K562 (cell line): ENCODE results near the gene SLC29A3. TPM values are rescaled to one million over a fixed set of nuclear protein-coding genes. Genes with fewer than 3 reads are reported as not detected.

Experiments used
- ATAC-seq: fragments of 200-7000 bp; cut with Tn5 transposase; 3 replicates; pipeline ENCODE4 v1.9.1; 2020; ENCODE audit warnings: moderate library complexity
- BruUV-seq: library from RNA; stranded (reverse); fragments of 400-500 nt; replicated peaks from 2 replicates; lab custom pipeline; 2021; lab: Mats Ljungman, UMichigan
- CTCF ChIA-PET: fragments of 300-600 bp; formaldehyde crosslinking; extraction: SDS; loops from one replicate; lab custom pipeline; 2021; ENCODE audit warnings: low intra/inter-chr PET ratio; lab: Yijun Ruan, JAX
- POLR2A ChIA-PET: fragments of 300-600, 350-650 bp; sonication (Branson Sonifier 250); formaldehyde crosslinking; extraction: SDS; loops from one replicate; lab custom pipeline; 2021; ENCODE audit warnings: antibody characterized with exemption, inconsistent platforms; lab: Yijun Ruan, JAX
- DNase-seq, 4 experiments: peaks; one replicate each; pipeline versions ENCODE4 v3.0.0 to v3.0.0-alpha.2; 2011 to 2018; ENCODE audit warnings: low spot score in 3 of 4, mixed read lengths in 3 of 4; ENCODE audit errors: extremely low read depth in 1 of 4
- FAIRE-seq: peaks from 2 replicates; lab custom pipeline; 2011; peaks lifted over from hg19 to GRCh38; lab: Jason Lieb, UNC
- H2AFZ ChIP-seq: 2 replicates; pipeline ENCODE4 v1.6.0; 2011; ENCODE audit warnings: low read depth, low read length, control low read depth, inconsistent platforms
- H3K27ac ChIP-seq: fragments of 200-600 bp; 3 replicates; pipeline ENCODE4 v1.8.0; 2011; ENCODE audit warnings: low read depth, mild to moderate bottlenecking, control low read depth, inconsistent platforms, low read length, moderate library complexity, mixed read lengths; ENCODE audit errors: extremely low read depth
- H3K27me3 ChIP-seq, 2 experiments: fragments of 300-600 bp in 1 of 2; 2 replicates in 1 of 2; 3 replicates in 1 of 2; pipeline versions ENCODE4 v1.6.0 to v1.8.0; 2011; ENCODE audit warnings: inconsistent platforms in 2 of 2, low read length in 2 of 2, mild to moderate bottlenecking in 1 of 2, mixed read lengths in 1 of 2, moderate library complexity in 1 of 2; ENCODE audit not compliant: control insufficient read depth in 2 of 2, insufficient read depth in 2 of 2
- H3K36me3 ChIP-seq: fragments of 300-600 bp; 3 replicates; pipeline ENCODE4 v1.8.0; 2011; ENCODE audit warnings: mild to moderate bottlenecking, low read length, inconsistent platforms; ENCODE audit not compliant: control insufficient read depth, insufficient read depth
- H3K4me1 ChIP-seq, 2 experiments: fragments of 200-600 bp in 1 of 2; replicated peaks in 1 of 2; 2 replicates in 1 of 2; 3 replicates in 1 of 2; pipeline versions ENCODE4 v1.5.1 to v1.8.0; 2011; ENCODE audit warnings: inconsistent platforms in 2 of 2, low read length in 2 of 2, mild to moderate bottlenecking in 1 of 2, mixed read lengths in 1 of 2, moderate library complexity in 1 of 2; ENCODE audit not compliant: control insufficient read depth in 2 of 2, insufficient read depth in 2 of 2
- H3K4me2 ChIP-seq: 2 replicates; pipeline ENCODE4 v1.6.1; 2011; ENCODE audit warnings: low read length, control low read depth, inconsistent platforms, mixed read lengths; ENCODE audit not compliant: insufficient read depth
- H3K4me3 ChIP-seq: fragments of 200-600 bp; sonication (generic), shearing (Covaris generic); 2 replicates; pipeline ENCODE4 v1.5.1; 2016; ENCODE audit warnings: control low read depth, inconsistent platforms
- H3K79me2 ChIP-seq: fragments of 200-600 bp; 3 replicates; pipeline ENCODE4 v1.8.0; 2011; ENCODE audit warnings: low read length, inconsistent platforms; ENCODE audit not compliant: control insufficient read depth, insufficient read depth
- H3K9ac ChIP-seq, 2 experiments: 2 replicates each; pipeline versions ENCODE4 v1.6.0 to v1.6.1; 2011; ENCODE audit warnings: low read depth in 2 of 2, low read length in 2 of 2, control low read depth in 1 of 2, inconsistent platforms in 1 of 2, mild to moderate bottlenecking in 1 of 2, mixed read lengths in 1 of 2; ENCODE audit not compliant: insufficient read depth in 1 of 2
- H3K9me1 ChIP-seq: one replicate; pipeline ENCODE4 v1.6.0; 2011; ENCODE audit warnings: inconsistent platforms, mild to moderate bottlenecking, low read length, moderate library complexity; ENCODE audit not compliant: control insufficient read depth, insufficient read depth
- H3K9me3 ChIP-seq: replicated peaks from 2 replicates; pipeline ENCODE4 v1.5.1; 2011; ENCODE audit warnings: low read depth, low read length, inconsistent platforms; ENCODE audit not compliant: control insufficient read depth, insufficient read depth
- H4K20me1 ChIP-seq: replicated peaks from 2 replicates; pipeline ENCODE4 v1.6.1; 2011; ENCODE audit warnings: low read length, inconsistent platforms, mixed read lengths; ENCODE audit not compliant: control insufficient read depth, insufficient read depth
- ASH1L ChIP-seq: fragments of 450-650 bp; IDR thresholded peaks from 2 replicates; pipeline ENCODE4 v1.6.1; 2018; ENCODE audit warnings: borderline replicate concordance, mild to moderate bottlenecking, low read depth; ENCODE audit not compliant: partially characterized antibody
- ATF7 ChIP-seq: fragments of 450-650 bp; IDR thresholded peaks from 2 replicates; pipeline ENCODE4 v1.7.1; 2014; ENCODE audit warnings: mild to moderate bottlenecking, moderate library complexity
- CBX3 ChIP-seq, 2 experiments: IDR thresholded peaks; 1 replicate in 1 of 2; 2 replicates in 1 of 2; pipeline ENCODE4 v1.6.1; 2012; ENCODE audit warnings: inconsistent platforms in 2 of 2, low read length in 2 of 2, borderline replicate concordance in 1 of 2, control low read depth in 1 of 2
- DEAF1 ChIP-seq: fragments of 450-650 bp; formaldehyde crosslinking; IDR thresholded peaks from 2 replicates; pipeline ENCODE4 v1.4.0; 2020; ENCODE audit warnings: mild to moderate bottlenecking, moderate library complexity
- DPF2 ChIP-seq: fragments of 450-650 bp; IDR thresholded peaks from 2 replicates; pipeline ENCODE4 v1.6.1; 2016
- RERE ChIP-seq: sonication (generic); formaldehyde crosslinking; IDR thresholded peaks from 2 replicates; pipeline ENCODE4 v1.8.0; 2023; ENCODE audit warnings: missing genetic modification reagents, mild to moderate bottlenecking, borderline replicate concordance
- RFX7 ChIP-seq: fragments of 250-450 bp; sonication (Bioruptor Pico); IDR thresholded peaks from 2 replicates; pipeline ENCODE4 v1.5.1; 2021; ENCODE audit warnings: mild to moderate bottlenecking
- ZBTB49 ChIP-seq: sonication (generic); formaldehyde crosslinking; IDR thresholded peaks from 2 replicates; pipeline ENCODE4 v1.8.0; 2022; ENCODE audit warnings: missing genetic modification reagents, mild to moderate bottlenecking, borderline replicate concordance
- ZFX ChIP-seq: sonication (generic); formaldehyde crosslinking; IDR thresholded peaks from 2 replicates; pipeline ENCODE4 v1.8.0; 2022; ENCODE audit warnings: mild to moderate bottlenecking, missing genetic modification reagents, moderate library complexity
- ZNF354B ChIP-seq: fragments of 250-450 bp; sonication (Bioruptor Pico); IDR thresholded peaks from 2 replicates; pipeline ENCODE4 v1.4.0; 2020
- ZNF740 ChIP-seq, 3 experiments: fragments of 200-800 bp in 1 of 3; sonication (Bioruptor generic) in 1 of 3; sonication (generic) in 1 of 3; formaldehyde crosslinking in 1 of 3; IDR thresholded peaks; 2 replicates each; pipeline versions ENCODE4 v1.6.1 to v1.8.0; 2016 to 2022; ENCODE audit warnings: mild to moderate bottlenecking in 2 of 3, missing compliant biosample characterization in 2 of 3, missing genetic modification characterization in 2 of 3, missing genetic modification reagents in 1 of 3
- WGBS: fragments of 100-300 bp; shearing (Covaris generic); methylation state at CpG from one replicate; pipeline ENCODE4 v1.1.6; 2016; ENCODE audit warnings: low coverage, mixed read lengths; ENCODE audit not compliant: insufficient coverage; ENCODE audit errors: missing lambda C conversion rate; 5-methylcytosine and 5-hydroxymethylcytosine counted together
- in situ Hi-C: fragments of 300-500 bp; cut with MboI; formaldehyde crosslinking; loops from 4 replicates; pipeline ENCODE4 v1.15.0; 2018; ENCODE audit warnings: inconsistent platforms, mixed read lengths
- intact Hi-C: fragments of 100-400 bp; cut with micrococcal nuclease; formaldehyde crosslinking; loops from 2 replicates; pipeline ENCODE4 v1.14.2; 2022
- polyA plus RNA-seq, 8 experiments: library from polyadenylated mRNA; depleted of rRNA in 4 of 8; stranded (reverse) in 5 of 8; unstranded in 3 of 8; fragments of >200 nt; fragmentation: Nextera tagmentation in 2 of 8; fragmentation: Illumina TruSeq in 1 of 8; extraction: Ambion mirVana in 2 of 8; extraction: Trizol in 1 of 8; gene quantifications; 2 replicates each; pipeline versions ENCODE4 v1.2.1 to v1.2.3, GENCODE V29; 2011 to 2014; ENCODE audit warnings: inconsistent platforms in 1 of 8, missing spikeins in 1 of 8
- total RNA-seq, 7 experiments: library from RNA; depleted of rRNA in 6 of 7; stranded (reverse); fragments of >200 nt in 6 of 7; fragmentation: Illumina TruSeq in 2 of 7; extraction: Trizol in 2 of 7; gene quantifications; 2 replicates each; pipeline versions ENCODE4 v1.2.1 to v1.2.3, GENCODE V29; 2011 to 2021; ENCODE audit warnings: low replicate concordance in 1 of 7

The SLC29A3 gene
- total and polyA plus RNA-seq, 9 of the 15 experiments (the other 6 are each of a cell fraction or from before 2014, with no cell fraction given): 2.1 to 10.7 (median 4.6) TPM

GRCh38 chr10:71280216-71280615, 38.8 kb upstream of the SLC29A3 start:
- ATAC-seq (no peak), DNase-seq (no peak), FAIRE-seq (no peak)
- H3K4me2 ChIP-seq: no peak overlapping the region
- H3K4me3 ChIP-seq: no peak overlapping the region
- H3K9me3 ChIP-seq: no peaks in the 10 kb centered on the region
- H3K4me1 ChIP-seq: peaks cover 0 to 14% of the 10 kb centered on the region in 2 experiments; a peak in 2 of 5 replicates
- ChIA-PET POLR2A (interaction anchor here (0.7 to 1.1 kb wide), 3 partner anchors 8 to 9 kb away, joined by 3 to 4 read pairs (median 3); no protein-coding TSS in a partner anchor), CTCF (no interaction called here)
- H3K9ac ChIP-seq: no peak overlapping the region
- H2AFZ ChIP-seq: no peak overlapping the region
- no peaks in the 10 kb centered on the region for H3K79me2 ChIP-seq
- H3K27ac ChIP-seq: no peak overlapping the region
- H3K36me3 ChIP-seq: no peaks in the 10 kb centered on the region
- H3K27me3 ChIP-seq: peaks cover 0 to 18% of the 10 kb centered on the region in 2 experiments; a peak in 3 of 5 replicates
- in situ Hi-C loops: no loop called here
- H3K9me1 ChIP-seq: no peaks in the 10 kb centered on the region
- intact Hi-C loops: loop anchor here (5.0 kb wide), 1 partner anchor 353 kb away; no protein-coding TSS in a partner anchor
- no TSS peak for BruUV-seq
- peaks cover 9% of the 10 kb centered on the region for H4K20me1 ChIP-seq
- WGBS: 33% methylated on average over 5 of the region's 5 CpGs
- no peak for TF ChIP-seq DPF2
- TF ChIP-seq ZBTB49 (CRISPR knock-in tag): no peak
- no peak for TF ChIP-seq ATF7
- TF ChIP-seq RFX7 (CRISPR knock-in tag): no peak
- no peak for TF ChIP-seq ZFX (CRISPR knock-in tag)
- no peak for TF ChIP-seq ZNF740 (CRISPR knock-in tag; IDR thresholded peaks at IDR 0.05)
- no peak for TF ChIP-seq ZNF740 (tag; IDR thresholded peaks at IDR 0.05)
- no peak for TF ChIP-seq ZNF354B (CRISPR knock-in tag)
- no peak for TF ChIP-seq ASH1L
- no peak for TF ChIP-seq CBX3 (IDR thresholded peaks at IDR 0.05; ENCODE audit: borderline replicate concordance in 1 of 2, low read length in 2 of 2)
- TF ChIP-seq DEAF1: no peak
- TF ChIP-seq RERE (CRISPR knock-in tag): no peak
